Sigmoid colon (tissue), 4 donors: Measurements from ENCODE around the gene ARHGAP33.
"Not testable (repeated sequence)": the region's sequence is repeated elsewhere in the genome, so short reads cannot be mapped to it uniquely, and the experiment has no call there.

ENCODE experiments used
- CTCF ChIP-seq, 4 experiments: fragments of 450-650 bp in 3 of 4; fragments of 200-600 bp in 1 of 4; IDR thresholded peaks; one replicate each; pipeline ENCODE4 v1.5.1; 2016 to 2019; ENCODE audit warnings: antibody characterized with exemption in 4 of 4, mild to moderate bottlenecking in 3 of 4, moderate library complexity in 2 of 4
- POLR2A ChIP-seq, 2 donors: fragments of 450-650 bp; IDR thresholded peaks; one replicate each; pipeline ENCODE4 v1.6.1; 2016; ENCODE audit warnings: antibody characterized with exemption in 2 of 2, mild to moderate bottlenecking in 2 of 2, moderate library complexity in 2 of 2
- POLR2AphosphoS5 ChIP-seq, 4 donors: sonication (generic); formaldehyde crosslinking; IDR thresholded peaks; one replicate each; pipeline ENCODE4 v1.6.1; 2017; ENCODE audit warnings: antibody characterized with exemption in 4 of 4

- not testable (repeated sequence) for TF ChIP-seq CTCF, POLR2AphosphoS5, POLR2A (IDR thresholded peaks at IDR 0.05)
Measured at GRCh38 chr19:35795564-35795963, 20.2 kb downstream of the ARHGAP33 start.
